Activated CD4-positive, alpha-beta T cell treated with anti-CD3 and anti-CD28 coated beads, Interleukin-2, amount 10 ng/mL, durations not matched to agents 24 days and 14 days (primary cell): ENCODE results near the gene CHST8. TPM values are rescaled to one million over a fixed set of nuclear protein-coding genes. Genes with fewer than 3 reads are reported as not detected.

Experiments
- DNase-seq: peaks from one replicate; pipeline ENCODE4 v3.0.0; 2022
- H3K27ac Mint-ChIP-seq: one replicate; pipeline ENCODE4 v1.8.0; 2022; ENCODE audit warnings: mild to moderate bottlenecking, mixed read lengths
- H3K27me3 Mint-ChIP-seq: one replicate; pipeline ENCODE4 v1.8.0; 2022; ENCODE audit warnings: mixed read lengths
- H3K36me3 Mint-ChIP-seq: one replicate; pipeline ENCODE4 v1.8.0; 2022; ENCODE audit warnings: low read depth, mild to moderate bottlenecking, mixed read lengths
- H3K4me1 Mint-ChIP-seq: one replicate; pipeline ENCODE4 v1.8.0; 2021; ENCODE audit warnings: mixed read lengths
- H3K4me3 Mint-ChIP-seq: one replicate; pipeline ENCODE4 v1.8.0; 2022; ENCODE audit warnings: mild to moderate bottlenecking, moderate library complexity, mixed read lengths
- H3K9me3 Mint-ChIP-seq: one replicate; pipeline ENCODE4 v1.8.0; 2021; ENCODE audit warnings: mixed read lengths
- intact Hi-C: fragments of 100-400 bp; cut with micrococcal nuclease; formaldehyde crosslinking; loops from one replicate; pipeline ENCODE4 v1.15.1; 2023
- total RNA-seq: library from RNA; stranded (reverse); gene quantifications from 2 replicates; pipeline ENCODE4 v1.2.3, GENCODE V29; 2022

CHST8 gene
- total RNA-seq, 1 donor from 2014 or later: not detected

DNA sequence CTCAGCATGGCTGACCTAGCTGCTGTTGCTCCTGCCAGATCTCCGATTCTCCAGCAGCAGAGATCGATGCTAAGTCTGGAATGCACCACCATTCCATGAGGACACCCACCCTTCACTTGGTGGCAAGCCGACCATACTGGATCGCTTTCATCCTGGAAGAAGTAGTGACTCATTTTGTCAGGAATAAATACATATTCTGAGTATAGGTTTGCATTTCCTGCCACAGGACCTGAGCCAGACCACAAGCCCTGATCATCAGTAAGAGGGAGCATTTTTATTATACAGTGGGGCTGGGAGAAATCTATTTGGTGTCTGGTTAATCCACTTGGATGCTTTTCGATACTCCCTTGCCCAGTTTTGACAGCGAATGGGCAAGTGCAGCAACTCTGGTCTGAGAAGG is 164.0 kb downstream of the CHST8 start:
- Mint-ChIP-seq H3K27ac (no peak overlapping the region), H3K4me3 (no peak overlapping the region), H3K36me3 (no peaks in the 10 kb centered on the region), H3K4me1 (peaks cover 12% of the 10 kb centered on the region), H3K27me3 (peaks cover 17% of the 10 kb centered on the region), H3K9me3 (no peaks in the 10 kb centered on the region)
- no peak for DNase-seq
- intact Hi-C loops: no loop called here

DNA sequence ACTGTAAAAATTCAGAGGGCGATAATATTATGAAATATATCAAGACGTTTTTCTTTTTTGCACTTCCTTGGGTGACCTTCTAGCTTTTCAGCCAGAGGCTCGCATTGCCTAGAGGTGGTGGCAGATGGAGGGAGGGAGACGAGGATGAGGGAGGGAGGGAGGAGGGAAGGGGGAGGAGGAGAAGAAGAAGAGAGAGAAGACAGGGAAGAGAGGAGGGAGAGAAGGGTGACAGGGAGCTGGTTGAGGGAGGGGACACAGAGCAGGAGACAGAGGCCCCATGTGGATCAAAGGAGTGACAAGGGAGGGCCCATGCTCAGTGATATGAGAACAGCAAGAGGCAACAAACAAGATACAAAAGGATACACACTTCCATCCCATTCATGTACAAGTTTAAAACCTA is 166.9 kb downstream of the CHST8 start:
- Mint-ChIP-seq H3K9me3 (no peaks in the 10 kb centered on the region), H3K27me3 (peaks cover 26% of the 10 kb centered on the region), H3K36me3 (no peaks in the 10 kb centered on the region), H3K27ac (no peak overlapping the region), H3K4me1 (peaks cover 12% of the 10 kb centered on the region), H3K4me3 (no peak overlapping the region)
- no peak for DNase-seq
- intact Hi-C loops: no loop called here

DNA sequence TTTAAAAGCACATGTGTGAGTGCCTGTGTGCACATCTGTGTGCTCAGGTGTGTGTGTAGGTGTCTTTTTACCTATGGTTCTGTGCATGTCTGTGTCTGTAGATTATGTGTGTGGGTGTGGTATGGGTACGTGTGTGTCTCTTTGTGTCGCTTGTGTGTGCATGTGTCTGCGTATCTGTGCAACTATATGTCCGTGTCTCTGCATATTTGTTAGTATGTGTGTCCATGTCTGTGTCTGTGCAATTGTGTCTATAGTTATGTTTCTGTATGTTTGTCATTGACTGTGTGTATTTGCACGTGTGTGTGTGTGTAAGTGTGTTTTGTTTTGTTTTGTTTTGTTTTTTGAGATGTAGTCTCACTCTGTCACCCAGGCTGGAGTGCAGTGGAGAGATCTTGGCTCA is 167.6 kb downstream of the CHST8 start:
- no peaks in the 10 kb centered on the region for H3K9me3 Mint-ChIP-seq
- intact Hi-C loops: no loop called here
- no peaks in the 10 kb centered on the region for H3K36me3 Mint-ChIP-seq
- H3K27ac Mint-ChIP-seq: no peak overlapping the region
- peaks cover 12% of the 10 kb centered on the region for H3K4me1 Mint-ChIP-seq
- peaks cover 28% of the 10 kb centered on the region for H3K27me3 Mint-ChIP-seq
- DNase-seq: no peak
- no peak overlapping the region for H3K4me3 Mint-ChIP-seq

DNA sequence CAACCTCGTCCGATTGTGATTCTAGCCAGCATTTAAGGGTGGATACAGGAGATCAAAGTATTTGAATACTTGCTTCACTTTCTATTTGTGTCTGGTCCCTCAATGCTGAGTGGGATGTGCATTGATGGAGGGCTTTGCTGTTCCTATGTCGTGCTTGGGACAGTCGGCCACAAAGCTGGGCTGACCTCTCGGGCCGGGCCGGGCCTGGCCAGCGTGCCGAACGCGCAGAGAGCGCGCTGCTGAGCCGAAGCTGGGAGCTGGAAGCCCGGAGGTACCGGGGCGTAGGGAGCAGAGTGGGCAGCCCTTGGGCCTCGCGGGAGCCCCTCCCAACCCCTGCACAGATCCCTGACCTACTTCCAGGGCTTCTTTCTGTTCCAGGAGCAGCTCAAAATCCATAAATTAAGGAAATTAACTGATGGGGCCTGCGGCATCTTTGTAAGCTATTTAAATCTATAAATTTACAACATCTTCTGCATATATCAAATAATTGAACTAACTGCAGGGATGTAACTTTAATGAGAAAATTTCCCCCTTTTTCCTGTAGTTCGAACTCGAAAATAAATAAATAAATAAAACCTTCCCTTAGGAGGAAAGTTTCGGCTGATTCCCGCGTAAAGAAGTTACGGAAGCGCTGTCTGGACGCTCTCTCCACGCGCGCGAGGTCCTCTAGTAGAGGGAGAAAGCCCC is 173.1 kb downstream of the CHST8 start:
- no peak for DNase-seq
- Mint-ChIP-seq H3K27me3 (peaks cover 35% of the 10 kb centered on the region), H3K9me3 (no peaks in the 10 kb centered on the region), H3K27ac (peak overlapping the region; percentile 53), H3K36me3 (no peaks in the 10 kb centered on the region), H3K4me1 (peaks cover 1% of the 10 kb centered on the region), H3K4me3 (peak overlapping the region; percentile 79)
- intact Hi-C loops: loop anchor here (5.0 kb wide), 3 partner anchors 377 to 1118 kb away; partner anchors contain the start of genes ANKRD27, LSM14A and RGS9BP

DNA sequence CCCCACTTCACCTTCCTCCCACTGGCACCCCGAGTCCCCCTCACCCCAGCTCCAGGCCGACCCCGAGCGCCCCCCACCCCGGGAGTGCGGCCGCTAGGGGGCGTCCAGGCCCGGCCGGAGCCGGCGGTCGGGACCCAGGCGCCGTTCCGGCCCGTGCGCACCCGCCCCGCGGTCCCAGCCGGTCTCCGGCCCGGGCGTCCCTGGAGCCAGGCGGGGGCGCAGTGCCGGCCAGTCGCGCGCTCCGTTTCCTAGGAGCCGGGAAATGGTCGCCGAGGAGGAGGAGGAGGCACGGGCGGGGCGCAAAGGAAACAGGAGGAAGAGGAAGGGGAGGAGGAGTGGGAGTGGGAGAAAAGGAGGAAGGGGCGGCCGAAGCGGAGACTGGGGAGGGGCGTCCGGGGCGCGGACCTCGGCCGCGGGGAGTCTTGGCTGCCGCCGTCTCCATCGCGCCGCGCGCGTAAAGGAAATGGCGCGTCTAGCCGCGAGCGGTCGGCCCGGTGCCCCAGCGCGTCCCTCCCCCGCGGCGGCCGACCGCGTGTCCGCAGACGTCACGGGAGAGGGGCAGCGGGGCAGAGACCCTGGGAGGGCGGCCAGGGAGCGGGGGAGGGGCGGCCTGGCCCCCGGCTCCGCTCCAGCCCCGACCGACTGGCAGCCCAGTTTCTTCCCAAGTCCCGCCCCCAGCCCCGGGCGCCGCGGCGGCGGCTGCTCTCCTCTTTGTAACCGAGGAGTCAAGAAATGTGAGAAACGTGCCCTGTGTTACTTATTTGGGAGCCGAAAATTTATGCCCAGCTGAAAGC is 173.8 kb downstream of the CHST8 start:
- H3K27me3 Mint-ChIP-seq: peaks cover 38% of the 10 kb centered on the region
- no peaks in the 10 kb centered on the region for H3K36me3 Mint-ChIP-seq
- intact Hi-C loops: loop anchor here (1.0 to 5.0 kb wide), 5 partner anchors 17 to 1118 kb away; partner anchors contain the start of genes ANKRD27, LSM14A and RGS9BP
- peak overlapping the region; percentile 79 for H3K4me3 Mint-ChIP-seq
- peaks cover 1% of the 10 kb centered on the region for H3K4me1 Mint-ChIP-seq
- peak; percentile 87 for DNase-seq
- H3K27ac Mint-ChIP-seq: peak overlapping the region; percentile 77
- no peaks in the 10 kb centered on the region for H3K9me3 Mint-ChIP-seq

DNA sequence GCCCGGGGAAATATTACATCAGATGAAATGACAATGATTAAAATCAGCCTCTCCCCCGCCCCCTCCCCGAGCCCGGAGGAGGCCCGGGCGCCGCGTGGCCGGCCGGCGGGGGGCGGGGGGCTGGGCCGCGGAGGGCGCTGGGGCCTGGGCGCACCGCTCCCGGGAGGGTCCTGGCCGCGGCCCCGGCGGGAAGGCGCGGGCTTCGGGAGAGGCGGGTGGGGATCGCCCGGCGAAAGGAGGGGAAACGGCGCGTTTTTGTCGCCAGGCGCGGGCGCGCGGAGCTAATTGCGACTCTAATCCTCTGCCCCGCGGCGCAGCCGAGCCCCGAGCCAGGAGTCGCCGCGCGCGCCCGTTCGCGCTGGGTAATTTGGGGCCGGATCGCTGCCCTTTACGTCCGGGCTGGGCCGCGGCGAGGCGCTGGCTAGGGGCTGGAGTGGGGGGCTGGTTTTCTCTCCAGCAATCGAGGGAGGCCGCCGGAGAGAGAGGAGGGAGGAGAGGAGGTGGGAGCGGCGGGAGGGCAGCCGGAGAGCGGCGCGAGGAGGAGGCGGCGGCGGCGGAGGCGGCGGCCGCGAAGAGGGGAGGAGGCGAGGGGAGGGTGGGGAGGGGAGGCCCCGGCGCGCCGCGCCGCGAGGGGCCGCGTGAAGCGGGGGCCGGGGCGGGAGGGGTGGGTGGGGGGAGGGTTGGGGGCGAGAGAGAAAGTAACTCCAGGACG is 174.6 kb downstream of the CHST8 start, which contains the start of gene KCTD15:
Gene KCTD15 (plus strand): TSS at position 707 of the 712 bp plus-strand sequence. CDS start 3,585 bp downstream, outside the sequence.
- Mint-ChIP-seq H3K9me3 (no peaks in the 10 kb centered on the region), H3K27me3 (peaks cover 37% of the 10 kb centered on the region), H3K4me3 (peak within 1 kb of the TSS; percentile 85), H3K4me1 (peaks cover 1% of the 10 kb centered on the region), H3K36me3 (no peaks in the 10 kb centered on the region), H3K27ac (peak within 1 kb of the TSS; percentile 72)
- intact Hi-C loops: loop anchor here (1.0 to 5.0 kb wide), 5 partner anchors 18 to 1119 kb away; partner anchors contain the start of genes ANKRD27, LSM14A and RGS9BP
- peak; percentile 77 for DNase-seq

DNA sequence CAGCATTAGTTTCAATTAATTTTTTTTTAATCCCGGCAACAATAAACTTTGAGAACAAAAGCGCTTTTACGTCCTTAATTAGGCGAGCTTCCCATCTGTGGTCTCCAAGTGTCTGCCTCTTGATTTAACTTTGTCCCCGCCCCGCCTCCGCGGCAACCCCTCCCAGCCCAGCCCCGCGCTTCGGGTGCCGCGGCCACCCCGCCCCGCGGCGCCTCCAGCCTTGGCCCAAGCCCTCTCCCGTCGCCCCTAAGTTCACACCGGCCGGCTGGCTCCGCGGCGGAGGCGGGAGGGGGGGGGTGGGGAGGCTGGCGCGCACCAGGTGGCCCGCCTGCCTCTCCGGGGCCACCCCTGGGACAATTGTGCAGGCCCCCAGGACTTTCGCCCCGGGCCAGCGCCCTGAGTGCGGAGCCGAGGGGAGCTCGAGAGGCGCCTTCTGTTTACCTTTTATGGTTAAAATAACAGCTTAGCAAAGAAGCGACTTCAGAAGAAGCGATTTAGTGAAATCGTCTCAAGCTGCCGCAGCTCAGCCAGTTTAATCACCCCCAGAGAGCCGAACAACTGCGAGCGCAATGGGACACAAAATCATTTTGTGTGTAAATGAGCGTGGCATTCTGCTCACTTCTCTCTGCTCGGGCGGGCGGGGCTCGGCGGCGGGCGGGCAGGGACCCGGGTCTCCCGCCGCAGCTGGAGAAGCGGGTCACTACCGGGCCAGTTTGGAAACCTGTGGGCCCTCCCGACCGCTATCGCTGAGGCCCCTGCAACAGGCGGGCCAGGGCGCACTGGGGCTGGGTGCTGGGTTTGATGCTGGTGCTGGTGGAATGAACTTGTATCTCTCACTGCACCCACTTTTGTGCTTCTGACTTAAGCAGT is 176.3 kb downstream of the CHST8 start:
- peaks cover 1% of the 10 kb centered on the region for H3K4me1 Mint-ChIP-seq
- H3K27me3 Mint-ChIP-seq: peaks cover 33% of the 10 kb centered on the region
- no peak overlapping the region for H3K27ac Mint-ChIP-seq
- DNase-seq: no peak
- no peaks in the 10 kb centered on the region for H3K9me3 Mint-ChIP-seq
- intact Hi-C loops: loop anchor here (2.0 to 5.0 kb wide), 4 partner anchors 23 to 1121 kb away; partner anchors contain the start of genes ANKRD27, LSM14A and RGS9BP
- peak overlapping the region; percentile 80 for H3K4me3 Mint-ChIP-seq
- no peaks in the 10 kb centered on the region for H3K36me3 Mint-ChIP-seq

DNA sequence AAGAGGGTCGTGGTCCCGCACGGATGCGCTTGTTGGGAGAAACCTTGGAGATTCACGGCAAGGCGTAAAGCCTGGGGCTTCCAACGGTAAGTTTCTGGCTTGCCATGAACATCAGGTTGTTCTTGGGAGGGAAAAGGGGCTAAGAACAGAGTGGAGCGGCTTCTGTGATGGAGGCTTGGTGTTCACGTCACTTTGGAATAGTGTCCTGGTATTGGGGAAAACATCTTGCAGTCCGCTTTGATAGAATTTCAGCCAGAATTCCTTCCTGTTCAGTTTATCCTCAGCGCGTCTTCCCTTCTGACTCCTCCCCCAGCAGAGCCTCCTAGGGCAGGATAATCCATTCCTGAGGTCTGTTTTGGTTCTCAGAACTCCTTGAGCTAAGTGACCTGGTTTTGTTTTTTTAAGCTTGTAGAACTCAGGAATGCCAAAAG is 176.9 kb downstream of the CHST8 start:
- Mint-ChIP-seq H3K4me3 (no peak overlapping the region), H3K4me1 (peaks cover 1% of the 10 kb centered on the region), H3K9me3 (no peaks in the 10 kb centered on the region), H3K36me3 (no peaks in the 10 kb centered on the region), H3K27me3 (peaks cover 28% of the 10 kb centered on the region), H3K27ac (no peak overlapping the region)
- no peak for DNase-seq
- intact Hi-C loops: loop anchor here (5.0 kb wide), 3 partner anchors 374 to 1121 kb away; partner anchors contain the start of genes ANKRD27, LSM14A and RGS9BP

DNA sequence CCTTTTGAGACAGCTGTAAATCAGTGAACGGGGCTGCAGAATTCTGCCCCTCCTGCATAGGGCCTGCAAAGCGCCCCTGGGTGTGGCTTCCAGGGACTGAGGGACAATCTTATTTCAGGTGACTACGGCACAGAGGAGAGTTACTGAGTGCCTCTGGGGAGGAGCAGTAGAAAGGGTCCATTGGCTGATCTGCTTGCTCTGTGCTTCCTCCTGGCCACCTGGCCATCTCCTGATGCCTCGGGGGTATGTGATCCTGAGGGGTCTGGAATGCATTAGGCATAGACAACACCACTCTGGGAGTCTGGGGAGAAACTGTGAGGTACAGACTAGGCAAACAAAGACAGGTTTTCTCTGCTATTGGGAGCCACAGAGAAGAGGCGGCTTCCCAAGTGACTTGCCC is 177.7 kb downstream of the CHST8 start:
- Mint-ChIP-seq H3K4me1 (peaks cover 1% of the 10 kb centered on the region), H3K27me3 (peaks cover 25% of the 10 kb centered on the region), H3K9me3 (no peaks in the 10 kb centered on the region), H3K27ac (no peak overlapping the region), H3K36me3 (no peaks in the 10 kb centered on the region), H3K4me3 (no peak overlapping the region)
- DNase-seq: no peak
- intact Hi-C loops: loop anchor here (5.0 kb wide), 3 partner anchors 373 to 1122 kb away; partner anchors contain the start of genes ANKRD27, LSM14A and RGS9BP

DNA sequence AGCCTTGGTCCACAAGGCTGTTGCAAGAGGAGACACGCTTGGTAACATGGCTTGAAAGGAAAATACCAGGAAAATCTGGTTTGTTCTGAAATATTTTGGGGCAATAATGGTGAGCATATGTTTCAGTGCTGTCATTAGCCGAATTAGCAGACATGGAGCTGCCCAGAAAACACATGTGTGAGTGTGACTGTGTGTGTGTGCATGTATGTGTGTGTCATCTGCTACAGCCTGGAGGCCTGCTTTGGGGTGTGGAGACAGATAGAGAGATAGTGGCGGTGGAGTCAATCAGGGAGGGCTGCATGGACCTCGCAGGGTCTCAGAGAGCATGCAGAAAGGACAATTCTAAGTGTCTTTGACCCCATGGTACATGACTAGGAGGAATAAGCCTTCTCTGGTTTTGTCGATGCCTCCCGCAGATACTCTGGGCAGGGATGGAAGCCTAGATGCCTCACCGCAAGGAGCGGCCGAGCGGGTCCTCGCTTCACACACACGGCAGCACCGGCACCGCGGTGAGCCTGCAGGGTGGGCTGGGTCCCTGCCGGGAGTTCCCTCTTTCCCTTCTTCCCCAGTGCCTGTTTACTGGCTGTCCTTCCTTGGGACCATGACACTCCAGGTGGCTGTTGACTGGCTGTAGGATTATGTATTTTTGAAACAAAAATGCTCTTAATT is 178.4 kb downstream of the CHST8 start:
- no peaks in the 10 kb centered on the region for H3K36me3 Mint-ChIP-seq
- peaks cover 21% of the 10 kb centered on the region for H3K27me3 Mint-ChIP-seq

DNA sequence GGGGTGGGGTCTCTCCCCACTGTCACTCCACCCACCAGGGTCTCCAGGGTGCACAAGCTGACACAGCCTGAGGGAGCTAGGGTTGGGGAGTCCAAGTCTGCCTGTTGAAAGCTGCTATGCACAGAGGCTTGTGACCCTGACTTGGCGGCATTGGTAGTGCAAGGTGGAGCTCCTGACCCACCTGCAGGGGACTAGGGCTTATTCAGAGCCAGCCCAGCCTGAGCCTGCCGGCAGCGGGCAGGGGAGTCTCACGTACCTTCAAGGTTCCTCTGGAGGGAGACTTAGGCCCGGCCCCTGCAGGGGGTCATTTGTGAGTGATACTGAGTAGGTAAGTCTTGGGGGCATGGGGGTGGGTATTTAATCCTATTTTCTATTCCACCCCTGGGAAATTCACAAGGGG is 179.7 kb downstream of the CHST8 start:
- H3K4me3 Mint-ChIP-seq: no peak overlapping the region
- H3K36me3 Mint-ChIP-seq: no peaks in the 10 kb centered on the region
- H3K27me3 Mint-ChIP-seq: peaks cover 21% of the 10 kb centered on the region
- H3K4me1 Mint-ChIP-seq: peaks cover 6% of the 10 kb centered on the region
- no peaks in the 10 kb centered on the region for H3K9me3 Mint-ChIP-seq
- H3K27ac Mint-ChIP-seq: no peak overlapping the region
- intact Hi-C loops: no loop called here
- DNase-seq: no peak

More for the DNA sequence above, 178.4 kb downstream of the CHST8 start:
- DNase-seq: no peak
- H3K9me3 Mint-ChIP-seq: no peaks in the 10 kb centered on the region
- H3K4me3 Mint-ChIP-seq: no peak overlapping the region
- peaks cover 1% of the 10 kb centered on the region for H3K4me1 Mint-ChIP-seq
- no peak overlapping the region for H3K27ac Mint-ChIP-seq
- intact Hi-C loops: no loop called here

DNA sequence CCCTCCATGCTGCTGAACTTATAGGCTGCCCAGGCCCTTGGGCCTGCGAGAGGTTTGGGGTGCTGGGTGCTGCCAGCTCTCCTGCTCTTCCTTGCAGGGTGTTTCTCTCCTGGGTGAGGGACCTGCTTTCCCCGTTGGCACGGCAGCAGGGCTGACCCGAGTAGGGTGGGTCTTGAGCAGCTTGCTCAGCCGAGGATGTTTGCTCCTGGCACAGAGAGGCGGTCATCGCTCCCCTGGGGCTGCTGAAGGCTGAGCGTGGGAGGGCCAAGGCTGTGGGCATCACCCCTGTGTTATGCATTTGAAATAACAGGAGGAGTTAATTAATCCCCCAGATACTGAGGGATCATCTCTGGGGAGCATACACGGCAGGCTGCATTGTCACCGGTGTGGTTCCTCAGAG is 180.2 kb downstream of the CHST8 start:
- no peaks in the 10 kb centered on the region for H3K9me3 Mint-ChIP-seq
- no peaks in the 10 kb centered on the region for H3K36me3 Mint-ChIP-seq
- H3K27ac Mint-ChIP-seq: no peak overlapping the region
- no peak for DNase-seq
- no peak overlapping the region for H3K4me3 Mint-ChIP-seq
- H3K4me1 Mint-ChIP-seq: peaks cover 6% of the 10 kb centered on the region
- peaks cover 21% of the 10 kb centered on the region for H3K27me3 Mint-ChIP-seq
- intact Hi-C loops: no loop called here
